ENCODE data around the gene SLC39A10. TPM values are rescaled to one million over a fixed set of nuclear protein-coding genes. Genes with fewer than 3 reads are reported as not detected.

Gene SLC39A10
- polyA plus RNA-seq, 1 of the 3 experiments (the other 2 are of a cell fraction): 12.3 TPM

DNA sequence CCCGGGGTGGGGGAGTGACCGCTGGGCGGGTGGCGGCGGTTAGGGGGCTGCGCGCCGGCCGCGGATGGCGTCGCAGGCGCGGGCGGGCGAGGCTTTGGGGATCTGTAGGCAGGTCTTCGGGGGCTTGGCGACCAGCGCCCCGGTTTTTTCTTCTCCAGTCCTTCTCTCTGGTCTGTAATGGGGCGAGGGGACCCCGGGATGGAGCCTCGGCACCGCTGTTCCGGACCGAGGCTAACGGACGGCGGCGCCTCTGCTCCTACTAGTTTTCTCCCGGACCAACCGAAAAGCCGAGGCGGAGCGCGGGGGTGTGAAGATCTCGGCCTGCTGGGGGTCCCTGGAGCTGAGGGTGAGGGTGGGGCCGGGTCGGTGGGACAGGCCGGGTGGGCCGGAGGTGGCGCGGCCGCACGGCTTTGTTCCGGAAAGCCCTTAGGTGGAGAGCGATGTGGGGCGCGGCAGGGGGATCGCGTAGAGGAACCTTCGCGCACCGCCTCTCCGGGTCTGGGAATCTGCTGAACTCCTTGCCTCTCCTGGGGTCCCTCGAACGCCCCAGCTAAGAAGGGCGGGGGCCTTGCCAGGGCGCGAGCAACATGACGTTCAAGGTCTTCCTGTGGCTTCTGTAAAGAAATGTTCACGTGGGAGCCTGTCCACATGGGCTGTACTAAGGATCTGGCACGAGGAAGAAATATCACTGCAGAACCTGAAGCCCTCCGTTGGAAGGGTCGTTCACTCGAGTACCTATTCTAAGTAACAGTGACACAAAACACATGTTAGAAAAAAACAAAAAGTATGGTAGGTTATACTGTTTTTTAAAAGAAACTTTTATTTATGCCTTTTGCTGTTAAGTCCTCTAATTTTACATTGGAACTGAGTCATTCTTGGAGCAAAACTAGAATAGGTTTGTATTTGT, 861 bp downstream of the SLC39A10 start (continued):
- TF ChIP-seq, protein P1, sequence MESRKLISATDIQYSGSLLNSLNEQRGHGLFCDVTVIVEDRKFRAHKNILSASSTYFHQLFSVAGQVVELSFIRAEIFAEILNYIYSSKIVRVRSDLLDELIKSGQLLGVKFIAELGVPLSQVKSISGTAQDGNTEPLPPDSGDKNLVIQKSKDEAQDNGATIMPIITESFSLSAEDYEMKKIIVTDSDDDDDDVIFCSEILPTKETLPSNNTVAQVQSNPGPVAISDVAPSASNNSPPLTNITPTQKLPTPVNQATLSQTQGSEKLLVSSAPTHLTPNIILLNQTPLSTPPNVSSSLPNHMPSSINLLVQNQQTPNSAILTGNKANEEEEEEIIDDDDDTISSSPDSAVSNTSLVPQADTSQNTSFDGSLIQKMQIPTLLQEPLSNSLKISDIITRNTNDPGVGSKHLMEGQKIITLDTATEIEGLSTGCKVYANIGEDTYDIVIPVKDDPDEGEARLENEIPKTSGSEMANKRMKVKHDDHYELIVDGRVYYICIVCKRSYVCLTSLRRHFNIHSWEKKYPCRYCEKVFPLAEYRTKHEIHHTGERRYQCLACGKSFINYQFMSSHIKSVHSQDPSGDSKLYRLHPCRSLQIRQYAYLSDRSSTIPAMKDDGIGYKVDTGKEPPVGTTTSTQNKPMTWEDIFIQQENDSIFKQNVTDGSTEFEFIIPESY (IDR thresholded peaks at IDR 0.05; ENCODE audit: borderline replicate concordance, low read depth): no peak
- no peak for TF ChIP-seq RAD21 (IDR thresholded peaks at IDR 0.05; ENCODE audit: low read length)
- TF ChIP-seq MXI1 (IDR thresholded peaks at IDR 0.05; ENCODE audit: low read depth, low read length): peak; percentile 97
- no peak for TF ChIP-seq FOXM1 (IDR thresholded peaks at IDR 0.05; ENCODE audit: low read depth)
- peak; percentile 10; the same call in 1 of the 2 replicates for TF ChIP-seq POLR2AphosphoS5 (IDR thresholded peaks at IDR 0.05; ENCODE audit: low read depth, low read length)
- TF ChIP-seq, protein P2, sequence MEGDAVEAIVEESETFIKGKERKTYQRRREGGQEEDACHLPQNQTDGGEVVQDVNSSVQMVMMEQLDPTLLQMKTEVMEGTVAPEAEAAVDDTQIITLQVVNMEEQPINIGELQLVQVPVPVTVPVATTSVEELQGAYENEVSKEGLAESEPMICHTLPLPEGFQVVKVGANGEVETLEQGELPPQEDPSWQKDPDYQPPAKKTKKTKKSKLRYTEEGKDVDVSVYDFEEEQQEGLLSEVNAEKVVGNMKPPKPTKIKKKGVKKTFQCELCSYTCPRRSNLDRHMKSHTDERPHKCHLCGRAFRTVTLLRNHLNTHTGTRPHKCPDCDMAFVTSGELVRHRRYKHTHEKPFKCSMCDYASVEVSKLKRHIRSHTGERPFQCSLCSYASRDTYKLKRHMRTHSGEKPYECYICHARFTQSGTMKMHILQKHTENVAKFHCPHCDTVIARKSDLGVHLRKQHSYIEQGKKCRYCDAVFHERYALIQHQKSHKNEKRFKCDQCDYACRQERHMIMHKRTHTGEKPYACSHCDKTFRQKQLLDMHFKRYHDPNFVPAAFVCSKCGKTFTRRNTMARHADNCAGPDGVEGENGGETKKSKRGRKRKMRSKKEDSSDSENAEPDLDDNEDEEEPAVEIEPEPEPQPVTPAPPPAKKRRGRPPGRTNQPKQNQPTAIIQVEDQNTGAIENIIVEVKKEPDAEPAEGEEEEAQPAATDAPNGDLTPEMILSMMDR (IDR thresholded peaks at IDR 0.05): no peak
- TF ChIP-seq, protein P3, sequence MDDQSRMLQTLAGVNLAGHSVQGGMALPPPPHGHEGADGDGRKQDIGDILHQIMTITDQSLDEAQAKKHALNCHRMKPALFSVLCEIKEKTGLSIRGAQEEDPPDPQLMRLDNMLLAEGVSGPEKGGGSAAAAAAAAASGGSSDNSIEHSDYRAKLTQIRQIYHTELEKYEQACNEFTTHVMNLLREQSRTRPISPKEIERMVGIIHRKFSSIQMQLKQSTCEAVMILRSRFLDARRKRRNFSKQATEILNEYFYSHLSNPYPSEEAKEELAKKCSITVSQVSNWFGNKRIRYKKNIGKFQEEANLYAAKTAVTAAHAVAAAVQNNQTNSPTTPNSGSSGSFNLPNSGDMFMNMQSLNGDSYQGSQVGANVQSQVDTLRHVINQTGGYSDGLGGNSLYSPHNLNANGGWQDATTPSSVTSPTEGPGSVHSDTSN (IDR thresholded peaks at IDR 0.05): no peak
- no peak for TF ChIP-seq TAF1 (IDR thresholded peaks at IDR 0.05; ENCODE audit: borderline replicate concordance, low read depth, low read length)

DNA sequence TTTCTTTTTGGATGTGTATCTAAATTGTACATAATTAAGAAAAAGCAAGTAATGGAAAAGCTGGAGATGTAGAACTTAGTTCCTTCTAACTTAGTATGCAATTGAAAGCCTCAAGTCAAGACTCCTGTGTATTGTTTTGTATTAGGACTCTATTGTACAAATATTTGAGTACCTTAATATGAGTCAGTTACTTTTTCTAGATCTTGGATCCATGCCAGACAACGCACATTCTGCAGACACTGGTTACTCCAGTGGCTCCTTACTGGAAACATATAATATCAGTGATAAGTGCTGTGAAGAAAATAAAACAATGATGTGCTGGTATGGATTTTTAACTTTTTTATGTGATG, 1.5 kb downstream of the SLC39A10 start:
- Histone ChIP-seq H3K4me3 (ENCODE audit: low read depth in 2 of 2, low read length in 1 of 2) (peak overlapping the region; percentile 92 to 94), H3K27me3 (ENCODE audit: insufficient read depth) (no peaks in the 10 kb centered on the region), H4K20me1 (ENCODE audit: insufficient read depth) (peaks cover 26% of the 10 kb centered on the region), H3K36me3 (replicated peaks in 1 of 2; ENCODE audit: control insufficient read depth in 1 of 2, insufficient read depth in 2 of 2, low read length in 1 of 2) (peaks cover 4 to 10% of the 10 kb centered on the region in 2 experiments), H3K4me2 (peak overlapping the region; percentile 88), H3K9ac (peak overlapping the region; percentile 99), H3K79me2 (ENCODE audit: insufficient read depth) (peaks cover 63% of the 10 kb centered on the region), H3K9me2 (no peaks in the 10 kb centered on the region), H3K27ac (ENCODE audit: low read depth in 2 of 2, low read length in 1 of 2) (peak overlapping the region; percentile 87 to 95), H2AFZ (ENCODE audit: low read depth) (0 out of 2 replicates have a peak overlapping the region, but pooled peaks have one; percentile 12), H3F3A (replicated peaks; ENCODE audit: insufficient read depth) (peaks cover 20% of the 10 kb centered on the region), H3K4me1 (ENCODE audit: control insufficient read depth in 1 of 2, insufficient read depth in 2 of 2, low read depth in 1 of 2, low read length in 1 of 2) (peaks cover 3 to 14% of the 10 kb centered on the region in 2 experiments; a peak in 3 of 4 replicates), H3K9me3 (no peaks in the 10 kb centered on the region)
- ChIA-PET POLR2A (no interaction called here), CTCF (interaction anchor here (0.6 to 0.7 kb wide), 2 partner anchors 18 to 204 kb away, joined by 3 read pairs; no protein-coding TSS in a partner anchor)
- 0% methylated on average over 1 of the region's 1 CpG for WGBS (ENCODE audit: low lambda C conversion rate)
- peak; percentile 10 for DNase-seq
- TF ChIP-seq GATA2 (CRISPR knock-in tag; IDR thresholded peaks at IDR 0.05): no peak
- TF ChIP-seq, protein P2 (IDR thresholded peaks at IDR 0.05): no peak
- no peak for TF ChIP-seq TEAD4 (IDR thresholded peaks at IDR 0.05; ENCODE audit: borderline replicate concordance, insufficient read depth)
- no peak for TF ChIP-seq TAF1 (IDR thresholded peaks at IDR 0.05; ENCODE audit: borderline replicate concordance, low read depth, low read length)
- TF ChIP-seq SMC3 (IDR thresholded peaks at IDR 0.05; ENCODE audit: low read depth, low read length): no peak
- 0 out of 2 replicates have a peak, but pooled peaks have one; percentile 18 for TF ChIP-seq POLR2AphosphoS5 (IDR thresholded peaks at IDR 0.05; ENCODE audit: low read depth, low read length)
- no peak for TF ChIP-seq FOXJ3 (CRISPR knock-in tag; IDR thresholded peaks at IDR 0.05)
- TF ChIP-seq, protein P3 (IDR thresholded peaks at IDR 0.05): no peak
- TF ChIP-seq RFX5 (IDR thresholded peaks at IDR 0.05; ENCODE audit: low read length): no peak
- peak; percentile 61 for TF ChIP-seq JUND (IDR thresholded peaks at IDR 0.05)
- TF ChIP-seq RXRA (IDR thresholded peaks at IDR 0.05; ENCODE audit: borderline replicate concordance, low read depth): no peak
- TF ChIP-seq, protein P4, sequence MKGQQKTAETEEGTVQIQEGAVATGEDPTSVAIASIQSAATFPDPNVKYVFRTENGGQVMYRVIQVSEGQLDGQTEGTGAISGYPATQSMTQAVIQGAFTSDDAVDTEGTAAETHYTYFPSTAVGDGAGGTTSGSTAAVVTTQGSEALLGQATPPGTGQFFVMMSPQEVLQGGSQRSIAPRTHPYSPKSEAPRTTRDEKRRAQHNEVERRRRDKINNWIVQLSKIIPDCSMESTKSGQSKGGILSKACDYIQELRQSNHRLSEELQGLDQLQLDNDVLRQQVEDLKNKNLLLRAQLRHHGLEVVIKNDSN (IDR thresholded peaks at IDR 0.05; ENCODE audit: borderline replicate concordance, low read depth): no peak
- TF ChIP-seq CHD2 (IDR thresholded peaks at IDR 0.05; ENCODE audit: low read length, partially characterized antibody): no peak
- TF ChIP-seq ELF1 (IDR thresholded peaks at IDR 0.05): no peak
